WERI-Rb-1 (cell line): ENCODE measurements around the gene LRP11.
A peak's percentile ranks its signal among the peaks of the same experiment; 100 is the strongest.

Experiments
- DNase-seq: peaks from one replicate; pipeline ENCODE4 v3.0.0-alpha.2; 2020
- H3K27ac ChIP-seq: fragments of 250-450 bp; sonication (Bioruptor Pico); 2 replicates; pipeline ENCODE4 v1.5.1; 2020; ENCODE audit warnings: mild to moderate bottlenecking, moderate library complexity
- H3K27me3 ChIP-seq: fragments of 250-450 bp; sonication (Bioruptor Pico); 2 replicates; pipeline ENCODE4 v1.5.1; 2021; ENCODE audit warnings: mild to moderate bottlenecking, low read depth, moderate library complexity; ENCODE audit not compliant: insufficient read depth, severe bottlenecking
- H3K36me3 ChIP-seq: fragments of 250-450 bp; sonication (Bioruptor Pico); 2 replicates; pipeline ENCODE4 v1.5.1; 2020; ENCODE audit warnings: mild to moderate bottlenecking, moderate library complexity
- H3K4me3 ChIP-seq: 2 replicates; pipeline ENCODE4 v1.5.1; 2011; ENCODE audit warnings: low read depth, mild to moderate bottlenecking, control low read depth, low read length
- H3K9me3 ChIP-seq: fragments of 250-450 bp; sonication (Bioruptor Pico); 2 replicates; pipeline ENCODE4 v1.5.1; 2021; ENCODE audit warnings: mild to moderate bottlenecking, moderate library complexity; ENCODE audit not compliant: severe bottlenecking
- TF ChIP-seq, protein P1 (sequence below): IDR thresholded peaks from 2 replicates; pipeline ENCODE4 v1.5.1; 2011; ENCODE audit warnings: low read depth, mild to moderate bottlenecking, control low read depth, inconsistent platforms, low read length

The LRP11 gene

DNA sequence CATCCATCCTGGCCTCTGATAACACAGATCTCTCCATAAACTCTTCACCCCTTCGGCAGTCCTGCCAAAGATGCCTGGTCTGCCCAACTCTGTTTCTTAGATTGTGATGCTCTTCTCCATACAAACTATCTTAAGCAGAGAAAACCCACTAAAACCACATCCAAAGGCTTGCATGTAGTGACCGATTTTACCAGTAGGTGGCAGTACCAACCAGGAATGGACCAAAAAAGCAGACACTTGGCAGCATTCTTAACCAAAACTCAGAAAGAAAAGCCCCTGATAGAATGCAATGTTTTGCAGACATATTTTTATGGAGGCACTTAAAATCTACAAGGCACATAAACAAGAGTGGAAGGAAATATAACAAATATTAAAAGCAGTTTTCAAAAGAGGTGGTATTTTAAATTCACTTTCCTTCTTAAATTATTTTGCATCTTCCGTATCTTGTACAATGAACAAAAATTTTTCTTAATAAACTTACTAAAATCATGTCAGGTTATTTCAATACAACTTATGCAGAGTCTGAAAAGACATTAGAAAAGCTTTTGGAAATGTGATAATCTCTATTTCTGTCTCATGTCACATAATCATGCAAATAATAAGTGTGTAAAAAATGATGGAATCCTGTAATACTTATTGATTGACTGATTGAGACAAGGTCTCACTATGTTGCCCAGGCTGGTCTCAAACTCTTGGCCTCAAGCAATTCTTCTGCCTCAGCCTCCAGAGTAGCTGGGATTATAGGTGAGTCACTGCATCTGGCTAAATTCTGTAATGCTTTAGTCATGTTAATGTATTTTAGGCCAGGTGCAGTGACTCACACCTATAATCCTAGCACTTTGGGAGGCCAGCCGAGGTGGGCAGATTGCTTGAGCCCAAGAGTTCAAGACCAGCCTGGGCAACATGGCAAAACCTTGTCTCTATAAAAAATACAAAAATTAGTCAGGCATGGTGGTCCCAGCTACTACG is 29.4 kb downstream of the LRP11 start:
- Histone ChIP-seq H3K36me3 (peaks cover 5% of the 10 kb centered on the region; the same call in 1 of the 2 replicates), H3K27ac (no peak overlapping the region), H3K27me3 (no peaks in the 10 kb centered on the region), H3K4me3 (no peak overlapping the region), H3K9me3 (no peaks in the 10 kb centered on the region)
- peak; percentile 42 for DNase-seq
- TF ChIP-seq, protein P1, sequence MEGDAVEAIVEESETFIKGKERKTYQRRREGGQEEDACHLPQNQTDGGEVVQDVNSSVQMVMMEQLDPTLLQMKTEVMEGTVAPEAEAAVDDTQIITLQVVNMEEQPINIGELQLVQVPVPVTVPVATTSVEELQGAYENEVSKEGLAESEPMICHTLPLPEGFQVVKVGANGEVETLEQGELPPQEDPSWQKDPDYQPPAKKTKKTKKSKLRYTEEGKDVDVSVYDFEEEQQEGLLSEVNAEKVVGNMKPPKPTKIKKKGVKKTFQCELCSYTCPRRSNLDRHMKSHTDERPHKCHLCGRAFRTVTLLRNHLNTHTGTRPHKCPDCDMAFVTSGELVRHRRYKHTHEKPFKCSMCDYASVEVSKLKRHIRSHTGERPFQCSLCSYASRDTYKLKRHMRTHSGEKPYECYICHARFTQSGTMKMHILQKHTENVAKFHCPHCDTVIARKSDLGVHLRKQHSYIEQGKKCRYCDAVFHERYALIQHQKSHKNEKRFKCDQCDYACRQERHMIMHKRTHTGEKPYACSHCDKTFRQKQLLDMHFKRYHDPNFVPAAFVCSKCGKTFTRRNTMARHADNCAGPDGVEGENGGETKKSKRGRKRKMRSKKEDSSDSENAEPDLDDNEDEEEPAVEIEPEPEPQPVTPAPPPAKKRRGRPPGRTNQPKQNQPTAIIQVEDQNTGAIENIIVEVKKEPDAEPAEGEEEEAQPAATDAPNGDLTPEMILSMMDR: peak; percentile 77

DNA sequence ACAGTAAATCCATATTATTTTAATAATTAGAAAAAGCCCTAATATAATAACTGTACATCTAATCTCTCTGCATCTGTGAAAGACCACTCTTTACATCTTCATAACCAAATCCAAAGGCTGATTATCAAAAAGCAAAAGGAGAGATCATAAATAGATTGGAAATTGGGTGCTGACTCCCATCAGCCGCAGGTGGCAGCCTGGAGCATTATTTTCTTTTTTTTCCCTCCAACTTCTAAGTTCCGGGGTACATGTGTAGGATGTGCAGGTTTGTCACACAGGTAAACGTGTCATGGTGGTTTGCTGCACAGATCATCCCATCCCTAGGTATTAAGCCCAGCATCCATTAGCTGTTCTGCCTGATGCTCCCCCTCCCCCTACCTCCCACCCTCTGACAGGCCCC is 30.5 kb downstream of the LRP11 start:
- Histone ChIP-seq H3K27ac (no peak overlapping the region), H3K36me3 (peaks cover 5% of the 10 kb centered on the region; the same call in 1 of the 2 replicates), H3K27me3 (no peaks in the 10 kb centered on the region), H3K4me3 (no peak overlapping the region), H3K9me3 (no peaks in the 10 kb centered on the region)
- TF ChIP-seq, protein P1: no peak
- no peak for DNase-seq

DNA sequence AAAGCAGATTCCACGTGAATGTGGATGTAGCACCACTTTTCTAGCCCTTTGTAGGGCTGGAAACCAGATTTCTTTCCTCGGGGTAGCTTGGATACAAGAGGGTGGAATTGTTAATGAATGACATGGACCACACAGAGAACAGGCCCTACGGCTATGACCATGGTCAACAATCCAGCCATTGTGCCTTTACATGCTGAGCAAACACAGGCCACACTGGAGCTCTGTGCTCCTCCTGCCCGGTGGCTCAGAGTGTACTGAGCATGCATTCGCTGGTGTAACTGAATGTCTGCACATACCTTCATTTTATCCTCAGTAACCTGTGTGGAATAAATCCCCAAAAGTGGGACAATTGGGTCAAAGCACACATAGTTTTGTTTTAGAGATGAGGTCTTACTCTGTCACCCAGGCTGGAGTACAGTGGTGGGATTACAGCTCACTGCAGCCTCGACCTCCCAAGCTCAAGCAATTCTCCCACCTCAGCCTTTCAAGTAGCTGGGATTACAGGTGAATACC is 32.8 kb downstream of the LRP11 start:
- H3K27ac ChIP-seq: no peak overlapping the region
- no peaks in the 10 kb centered on the region for H3K9me3 ChIP-seq
- peaks cover 5% of the 10 kb centered on the region; the same call in 1 of the 2 replicates for H3K36me3 ChIP-seq
- H3K4me3 ChIP-seq: no peak overlapping the region
- TF ChIP-seq, protein P1: no peak
- H3K27me3 ChIP-seq: no peaks in the 10 kb centered on the region
- no peak for DNase-seq

DNA sequence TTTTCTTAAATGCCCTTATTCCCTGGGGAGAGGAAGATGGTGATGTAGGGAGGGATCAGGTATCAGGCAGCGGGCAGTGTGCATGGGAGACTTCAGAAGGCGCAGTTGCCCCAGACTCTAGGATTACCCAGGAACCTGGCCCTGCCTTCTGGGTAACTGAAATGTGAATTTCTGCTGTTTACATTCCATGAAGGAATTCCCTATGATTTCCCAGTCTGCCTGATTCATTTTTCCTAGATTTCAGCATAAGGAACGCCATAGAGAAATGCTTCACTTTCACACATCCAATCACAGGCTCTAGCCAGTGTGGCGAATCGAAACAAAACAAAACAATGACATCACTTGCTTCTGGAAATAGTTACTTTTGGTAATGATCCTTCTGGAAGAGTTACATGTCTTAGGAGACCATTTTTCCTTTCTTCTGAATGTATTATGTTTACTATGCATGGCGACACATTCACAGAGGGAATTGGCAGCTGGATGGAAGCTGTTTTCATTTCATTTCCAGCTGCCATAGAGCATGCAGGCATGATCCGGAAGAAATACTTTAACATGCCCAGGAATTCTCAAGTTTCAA is 33.3 kb downstream of the LRP11 start:
- H3K4me3 ChIP-seq: no peak overlapping the region
- H3K36me3 ChIP-seq: peaks cover 4% of the 10 kb centered on the region; the same call in 1 of the 2 replicates
- TF ChIP-seq, protein P1: no peak
- no peaks in the 10 kb centered on the region for H3K27me3 ChIP-seq
- DNase-seq: no peak
- H3K9me3 ChIP-seq: no peaks in the 10 kb centered on the region
- H3K27ac ChIP-seq: no peak overlapping the region

DNA sequence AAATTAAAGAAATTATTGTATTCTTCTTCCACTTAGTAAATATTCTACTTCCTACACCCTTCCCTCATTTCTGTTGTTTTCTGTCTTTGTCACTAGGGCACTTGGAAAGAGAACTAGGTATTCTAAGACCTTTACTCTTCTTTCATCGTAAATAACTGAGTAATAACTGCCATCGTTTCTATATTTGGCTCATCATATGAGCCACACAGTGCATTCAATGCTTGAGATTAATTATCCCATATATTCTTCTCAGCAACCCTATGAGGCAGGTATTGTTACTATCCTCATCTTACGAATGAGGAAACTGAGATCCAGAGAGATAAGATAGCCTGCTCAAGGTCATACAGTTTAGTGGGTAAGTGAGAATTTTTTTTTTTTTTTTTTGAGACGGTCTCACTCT is 38.9 kb downstream of the LRP11 start:
- Histone ChIP-seq H3K36me3 (no peaks in the 10 kb centered on the region; the same call in 1 of the 2 replicates), H3K4me3 (no peak overlapping the region)
- TF ChIP-seq, protein P1: no peak

More for the DNA sequence above, 38.9 kb downstream of the LRP11 start:
- no peak overlapping the region for H3K27ac ChIP-seq
- no peak for DNase-seq
- H3K9me3 ChIP-seq: no peaks in the 10 kb centered on the region
- H3K27me3 ChIP-seq: no peaks in the 10 kb centered on the region
